ENCODE data around the gene IRX6. TPM values are rescaled to one million over a fixed set of nuclear protein-coding genes. Genes with fewer than 3 reads are reported as not detected.

IRX6 gene
- under 1 TPM in 1 of 6 donors, not detected in 5; 0.08 TPM for total RNA-seq
- under 1 TPM; 0.02 to 0.04 TPM for polyA plus RNA-seq

GRCh38 chr16:55323637-55324271, at the start of gene IRX6:
Gene IRX6, plus strand, starts transcription at chr16:55324203. Its CDS starts 889 bp downstream, at chr16:55325092.
- DNase-seq = peak in 3 of 6 donors; percentile 28 to 62 (median 60)

GRCh38 chr16:55274391-55274790, 49.6 kb upstream of the IRX6 start:
- Histone ChIP-seq H3K36me3 (no peaks in the 10 kb centered on the region), H3K4me1 (no peaks in the 10 kb centered on the region), H3K27me3 (no peaks in the 10 kb centered on the region), H3K4me3 (no peak overlapping the region), H3K9me3 (no peaks in the 10 kb centered on the region), H3K27ac (no peak overlapping the region)
- no peak for DNase-seq
- no peak for ATAC-seq
- intact Hi-C loops (cut with DNase I) = no loop called here
- FAIRE-seq = no peak
- no peak for TF ChIP-seq CTCF (IDR thresholded peaks at IDR 0.05)
- 67 to 78% methylated on average over 5 of the region's 5 CpGs for WGBS, 2 donors

More at GRCh38 chr16:55323637-55324271, at the start of gene IRX6:
- Histone ChIP-seq H3K36me3 (no peaks in the 10 kb centered on the region), H3K4me3 (no peak within 1 kb of the TSS), H3K27ac (no peak within 1 kb of the TSS), H3K9me3 (no peaks in the 10 kb centered on the region), H3K27me3 (peaks cover 0 to 21% (median 4%) of the 10 kb centered on the region in 4 donors), H3K4me1 (no peaks in the 10 kb centered on the region)
- TF ChIP-seq CTCF (IDR thresholded peaks at IDR 0.05) = no peak
- FAIRE-seq (no peak), ATAC-seq (peak in 2 of 4 donors; percentile 32 to 50)
- WGBS, 2 donors = 2% methylated on average over 46 to 49 of the region's 49 CpGs
- intact Hi-C loops (cut with DNase I) = no loop called here

- no peaks in the 10 kb centered on the region for H3K36me3 ChIP-seq
- FAIRE-seq (no peak), ATAC-seq (no peak), DNase-seq (no peak)
- no peak overlapping the region for H3K4me3 ChIP-seq
- H3K4me1 ChIP-seq = no peaks in the 10 kb centered on the region
- no peaks in the 10 kb centered on the region for H3K9me3 ChIP-seq
- no peak for TF ChIP-seq CTCF (IDR thresholded peaks at IDR 0.05)
- intact Hi-C loops (cut with DNase I) = no loop called here
- no peak overlapping the region for H3K27ac ChIP-seq
- H3K27me3 ChIP-seq = no peaks in the 10 kb centered on the region
- 69 to 79% methylated on average over 3 of the region's 3 CpGs for WGBS, 2 donors
Observed at GRCh38 chr16:55275167-55275566, 48.8 kb upstream of the IRX6 start.

GRCh38 chr16:55275869-55276268, 48.1 kb upstream of the IRX6 start:
- no peak overlapping the region for H3K27ac ChIP-seq
- intact Hi-C loops (cut with DNase I) = no loop called here
- H3K27me3 ChIP-seq = no peaks in the 10 kb centered on the region
- H3K9me3 ChIP-seq = no peaks in the 10 kb centered on the region
- WGBS, 2 donors = 82 to 86% methylated on average over 6 of the region's 6 CpGs
- H3K4me3 ChIP-seq = no peak overlapping the region
- ATAC-seq (no peak), FAIRE-seq (no peak), DNase-seq (no peak)
- no peaks in the 10 kb centered on the region for H3K36me3 ChIP-seq
- no peaks in the 10 kb centered on the region for H3K4me1 ChIP-seq
- no peak for TF ChIP-seq CTCF (IDR thresholded peaks at IDR 0.05)

GRCh38 chr16:55277536-55277935, 46.5 kb upstream of the IRX6 start:
- Histone ChIP-seq H3K4me3 (no peak overlapping the region), H3K27ac (no peak overlapping the region), H3K36me3 (no peaks in the 10 kb centered on the region), H3K9me3 (no peaks in the 10 kb centered on the region), H3K4me1 (no peaks in the 10 kb centered on the region), H3K27me3 (no peaks in the 10 kb centered on the region)
- intact Hi-C loops (cut with DNase I) = no loop called here
- 74 to 77% methylated on average over 1 of the region's 1 CpG for WGBS, 2 donors
- no peak for DNase-seq
- ATAC-seq = no peak
- no peak for TF ChIP-seq CTCF (IDR thresholded peaks at IDR 0.05)
- FAIRE-seq = no peak

All from pancreas (tissue), 10 donors.